Breast epithelium (tissue), 3 donors: ENCODE data around the gene TNKS1BP1.

Experiments used
- CTCF ChIP-seq, 3 donors: fragments of 450-650 bp; IDR thresholded peaks; one replicate each; pipeline ENCODE4 v1.5.1; 2016 to 2017; ENCODE audit warnings: antibody characterized with exemption in 3 of 3, mild to moderate bottlenecking in 3 of 3, moderate library complexity in 3 of 3
- POLR2A ChIP-seq: fragments of 450-650 bp; IDR thresholded peaks from one replicate; pipeline ENCODE4 v1.6.1; 2016; ENCODE audit warnings: antibody characterized with exemption, mild to moderate bottlenecking, moderate library complexity
- POLR2AphosphoS5 ChIP-seq, 3 donors: sonication (generic); formaldehyde crosslinking; IDR thresholded peaks; one replicate each; pipeline ENCODE4 v1.6.1; 2017; ENCODE audit warnings: antibody characterized with exemption in 3 of 3

GRCh38 chr11:57359396-57359795 is 34.6 kb upstream of the TNKS1BP1 start:
- TF ChIP-seq POLR2AphosphoS5 (IDR thresholded peaks at IDR 0.05), result no peak
- TF ChIP-seq CTCF (IDR thresholded peaks at IDR 0.05), result no peak
- TF ChIP-seq POLR2A, result no peak
